ENCODE results near the gene PTPN3. TPM values are rescaled to one million over a fixed set of nuclear protein-coding genes. Genes with fewer than 3 reads are reported as not detected.

PTPN3 gene
- total and polyA plus RNA-seq, 2 experiments from 2014 or later, result 1.4 to 2.6 TPM

DNA sequence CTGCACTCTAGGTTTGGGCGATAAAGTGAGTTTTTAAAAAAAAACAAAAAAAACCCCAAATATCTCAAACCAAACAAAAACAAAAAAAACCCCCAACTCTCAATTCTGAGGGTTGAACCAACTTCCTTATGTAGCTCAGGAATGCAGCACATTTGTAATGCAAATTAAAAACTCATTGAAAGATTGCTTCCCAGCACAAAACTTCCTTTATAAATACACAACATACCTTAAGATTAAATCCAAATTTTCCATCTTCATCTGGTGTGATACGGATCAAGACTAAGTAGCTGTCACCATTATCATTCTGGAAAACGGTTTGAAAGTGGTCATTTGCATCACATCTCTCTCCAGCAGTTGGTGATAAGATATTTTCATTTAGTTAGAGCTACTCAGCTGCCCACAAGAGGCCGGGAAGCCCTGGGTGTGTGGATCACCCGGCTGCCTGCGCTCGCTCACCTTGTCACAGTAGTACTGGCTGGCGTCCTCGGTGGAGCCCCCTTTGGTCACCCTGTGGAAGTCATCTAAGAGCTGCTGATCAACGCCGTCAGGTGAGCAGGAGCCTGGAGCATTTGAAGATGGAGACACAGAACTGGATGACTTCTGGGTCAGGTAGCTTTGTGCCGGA, 88.2 kb downstream of the PTPN3 start:
- peak overlapping the region; percentile 94 for H3K27ac Mint-ChIP-seq
- Histone ChIP-seq H4K20me1 (replicated peaks; ENCODE audit: insufficient read depth) (no peaks in the 10 kb centered on the region), H3F3A (replicated peaks; ENCODE audit: low read depth) (no peaks in the 10 kb centered on the region), H3K4me3 (peak overlapping the region; percentile 5; the same call in 1 of the 2 replicates), H3K79me2 (replicated peaks; ENCODE audit: insufficient read depth) (no peaks in the 10 kb centered on the region), H3K27me3 (ENCODE audit: insufficient read depth) (no peaks in the 10 kb centered on the region), H3K27ac (ENCODE audit: low read depth) (peak overlapping the region; percentile 55), H3K4me2 (peak overlapping the region; percentile 48), H2AFZ (no peak overlapping the region), H3K4me1 (ENCODE audit: insufficient read depth) (peaks cover 30% of the 10 kb centered on the region), H3K9me2 (ENCODE audit: insufficient read depth) (no peaks in the 10 kb centered on the region), H3K36me3 (ENCODE audit: insufficient read depth) (no peaks in the 10 kb centered on the region)
- peaks cover 58% of the 10 kb centered on the region for H3K4me1 Mint-ChIP-seq
- peak; percentile 89 for DNase-seq (ENCODE audit: low spot score)
- H3K36me3 Mint-ChIP-seq (ENCODE audit: low read depth), result no peaks in the 10 kb centered on the region; the same call in 2 of the 3 replicates
- peak; percentile 11; the same call in 1 of the 2 replicates for TF ChIP-seq CREB1 (CRISPR knock-in tag; IDR thresholded peaks at IDR 0.05; ENCODE audit: low read depth)
- no peak for TF ChIP-seq EZH2phosphoT487 (IDR thresholded peaks at IDR 0.05; ENCODE audit: unreplicated experiment)
- no peak for TF ChIP-seq JUNB (IDR thresholded peaks at IDR 0.05; ENCODE audit: unreplicated experiment)
- TF ChIP-seq POLR2AphosphoS5 (IDR thresholded peaks at IDR 0.05; ENCODE audit: low read depth), result no peak
- TF ChIP-seq, protein P1, sequence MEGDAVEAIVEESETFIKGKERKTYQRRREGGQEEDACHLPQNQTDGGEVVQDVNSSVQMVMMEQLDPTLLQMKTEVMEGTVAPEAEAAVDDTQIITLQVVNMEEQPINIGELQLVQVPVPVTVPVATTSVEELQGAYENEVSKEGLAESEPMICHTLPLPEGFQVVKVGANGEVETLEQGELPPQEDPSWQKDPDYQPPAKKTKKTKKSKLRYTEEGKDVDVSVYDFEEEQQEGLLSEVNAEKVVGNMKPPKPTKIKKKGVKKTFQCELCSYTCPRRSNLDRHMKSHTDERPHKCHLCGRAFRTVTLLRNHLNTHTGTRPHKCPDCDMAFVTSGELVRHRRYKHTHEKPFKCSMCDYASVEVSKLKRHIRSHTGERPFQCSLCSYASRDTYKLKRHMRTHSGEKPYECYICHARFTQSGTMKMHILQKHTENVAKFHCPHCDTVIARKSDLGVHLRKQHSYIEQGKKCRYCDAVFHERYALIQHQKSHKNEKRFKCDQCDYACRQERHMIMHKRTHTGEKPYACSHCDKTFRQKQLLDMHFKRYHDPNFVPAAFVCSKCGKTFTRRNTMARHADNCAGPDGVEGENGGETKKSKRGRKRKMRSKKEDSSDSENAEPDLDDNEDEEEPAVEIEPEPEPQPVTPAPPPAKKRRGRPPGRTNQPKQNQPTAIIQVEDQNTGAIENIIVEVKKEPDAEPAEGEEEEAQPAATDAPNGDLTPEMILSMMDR (conservative IDR thresholded peaks at IDR 0.05; ENCODE audit: low read depth in 2 of 2), result peak; percentile 69
- TF ChIP-seq ETS1 (IDR thresholded peaks at IDR 0.05), result no peak
- TF ChIP-seq NANOG (IDR thresholded peaks at IDR 0.05; ENCODE audit: borderline replicate concordance), result no peak
- peak; percentile 91 for ATAC-seq
- peak overlapping the region; percentile 61 for H3K4me3 Mint-ChIP-seq
- no peaks in the 10 kb centered on the region for H3K9me3 Mint-ChIP-seq
- peaks cover 17% of the 10 kb centered on the region for H3K27me3 Mint-ChIP-seq (ENCODE audit: insufficient read depth, low read depth, poor library complexity)

- no peak overlapping the region for H3K4me3 Mint-ChIP-seq
- no peaks in the 10 kb centered on the region for H3K9me2 ChIP-seq (ENCODE audit: insufficient read depth)
- ATAC-seq, result peak; percentile 17
- H3F3A ChIP-seq (replicated peaks; ENCODE audit: low read depth), result no peaks in the 10 kb centered on the region
- H3K4me3 ChIP-seq, result peak overlapping the region; percentile 5; the same call in 1 of the 2 replicates
- H3K4me1 ChIP-seq (ENCODE audit: insufficient read depth), result peaks cover 30% of the 10 kb centered on the region
- no peak overlapping the region for H2AFZ ChIP-seq
- peak overlapping the region; percentile 55 for H3K27ac ChIP-seq (ENCODE audit: low read depth)
- H4K20me1 ChIP-seq (replicated peaks; ENCODE audit: insufficient read depth), result no peaks in the 10 kb centered on the region
- no peaks in the 10 kb centered on the region for H3K36me3 ChIP-seq (ENCODE audit: insufficient read depth)
- H3K27me3 Mint-ChIP-seq (ENCODE audit: insufficient read depth, low read depth, poor library complexity), result peaks cover 17% of the 10 kb centered on the region
- no peaks in the 10 kb centered on the region for H3K9me3 Mint-ChIP-seq
- no peaks in the 10 kb centered on the region for H3K79me2 ChIP-seq (replicated peaks; ENCODE audit: insufficient read depth)
- DNase-seq (ENCODE audit: low spot score), result peak; percentile 42
- H3K36me3 Mint-ChIP-seq (ENCODE audit: low read depth), result no peaks in the 10 kb centered on the region; the same call in 2 of the 3 replicates
- peak overlapping the region; percentile 94 for H3K27ac Mint-ChIP-seq
- no peak for TF ChIP-seq STAT1 (IDR thresholded peaks at IDR 0.05; ENCODE audit: unreplicated experiment)
- TF ChIP-seq, protein P1 (conservative IDR thresholded peaks at IDR 0.05; ENCODE audit: low read depth in 2 of 2), result peak in 1 of 2 experiments; percentile 20; a peak in 1 of 4 replicates
- H3K4me2 ChIP-seq, result peak overlapping the region; percentile 48
- no peaks in the 10 kb centered on the region for H3K27me3 ChIP-seq (ENCODE audit: insufficient read depth)
- peaks cover 54% of the 10 kb centered on the region for H3K4me1 Mint-ChIP-seq
These were observed 89.2 kb downstream of the PTPN3 start for GRCh38 chr9:109408759-109409462.
